GM19035 (cell line): ENCODE measurements around the gene ZP2.
A peak's percentile ranks its signal among the peaks of the same experiment; 100 is the strongest.
"Not testable (repeated sequence)": the region's sequence is repeated elsewhere in the genome, so short reads cannot be mapped to it uniquely, and the experiment has no call there.

Experiments used
- ATAC-seq: cut with Tn5 transposase; IDR thresholded peaks from one replicate; pipeline ENCODE4 v1.9.1; 2021; ENCODE audit not compliant: unreplicated experiment

The ZP2 gene

GRCh38 chr16:21179126-21179982, 32.0 kb downstream of the ZP2 start:
- no peak for ATAC-seq

GRCh38 chr16:21175397-21175796, 36.0 kb downstream of the ZP2 start:
- ATAC-seq = no peak

GRCh38 chr16:21172650-21173049, 38.7 kb downstream of the ZP2 start:
- no peak for ATAC-seq

GRCh38 chr16:21170116-21170515, 41.3 kb downstream of the ZP2 start:
- ATAC-seq = not testable (repeated sequence)

- no peak for ATAC-seq
Observed at GRCh38 chr16:21169249-21169981, 42.0 kb downstream of the ZP2 start.

- ATAC-seq = no peak
Observed at GRCh38 chr16:21167929-21168602, 43.3 kb downstream of the ZP2 start.

- no peak for ATAC-seq
Observed at GRCh38 chr16:21167360-21167759, 44.0 kb downstream of the ZP2 start.

GRCh38 chr16:21166561-21166961, 44.8 kb downstream of the ZP2 start:
- ATAC-seq = no peak

- no peak for ATAC-seq
Observed at GRCh38 chr16:21164521-21165168, 46.7 kb downstream of the ZP2 start.

GRCh38 chr16:21163576-21163975, 47.8 kb downstream of the ZP2 start:
- ATAC-seq = no peak

GRCh38 chr16:21162661-21163151, 48.7 kb downstream of the ZP2 start:
- no peak for ATAC-seq

- no peak for ATAC-seq
Observed at GRCh38 chr16:21161211-21161610, 50.2 kb downstream of the ZP2 start.

- ATAC-seq = no peak
Observed at GRCh38 chr16:21160276-21160675, 51.1 kb downstream of the ZP2 start.

- no peak for ATAC-seq
Observed at GRCh38 chr16:21159281-21159951, 52.0 kb downstream of the ZP2 start.

- peak; percentile 84 for ATAC-seq
Observed at GRCh38 chr16:21158208-21159110, 52.9 kb downstream of the ZP2 start, which contains the start of gene LDAF1. Gene LDAF1, plus strand, starts transcription at chr16:21158674. Its CDS starts 2,509 bp downstream, at chr16:21161183.

GRCh38 chr16:21157632-21158031, 53.7 kb downstream of the ZP2 start:
- ATAC-seq = no peak

- ATAC-seq = no peak
Observed at GRCh38 chr16:21156767-21157467, 54.5 kb downstream of the ZP2 start.

- ATAC-seq = not testable (repeated sequence)
Observed at GRCh38 chr16:21156011-21156410, 55.4 kb downstream of the ZP2 start.
